T-helper 1 cell treated with Interleukin-12 subunit alpha and Interleukin-12 subunit beta and Interleukin-4 antibody, amounts not matched to agents 30 μg/mL and 1 μg/mL, for 36 hours (primary cell): ENCODE data around the gene NPBWR2.
"Not testable (repeated sequence)": the region's sequence is repeated elsewhere in the genome, so short reads cannot be mapped to it uniquely, and the experiment has no call there.

Experiments used
- H3K27ac Mint-ChIP-seq: one replicate; pipeline ENCODE4 v1.8.0; 2021; ENCODE audit warnings: mild to moderate bottlenecking, mixed read lengths
- H3K27me3 Mint-ChIP-seq: one replicate; pipeline ENCODE4 v1.8.0; 2021; ENCODE audit warnings: low read depth, mixed read lengths
- H3K36me3 Mint-ChIP-seq: one replicate; pipeline ENCODE4 v1.8.0; 2021; ENCODE audit warnings: low read depth, mixed read lengths
- H3K4me1 Mint-ChIP-seq: one replicate; pipeline ENCODE4 v1.8.0; 2021; ENCODE audit warnings: low read depth, mixed read lengths
- H3K4me3 Mint-ChIP-seq: one replicate; pipeline ENCODE4 v1.8.0; 2021; ENCODE audit warnings: mild to moderate bottlenecking, moderate library complexity, mixed read lengths
- H3K9me3 Mint-ChIP-seq: one replicate; pipeline ENCODE4 v1.8.0; 2021; ENCODE audit warnings: mixed read lengths

Gene NPBWR2

GRCh38 chr20:64095455-64095854 is 11.9 kb downstream of the NPBWR2 start:
- Mint-ChIP-seq H3K27me3 (no peaks in the 10 kb centered on the region), H3K4me3 (no peak overlapping the region), H3K4me1 (peaks cover 1% of the 10 kb centered on the region), H3K36me3 (no peaks in the 10 kb centered on the region), H3K27ac (no peak overlapping the region), H3K9me3 (peaks cover 5% of the 10 kb centered on the region)

- H3K9me3 Mint-ChIP-seq: peaks cover 5% of the 10 kb centered on the region
- peaks cover 1% of the 10 kb centered on the region for H3K4me1 Mint-ChIP-seq
- no peaks in the 10 kb centered on the region for H3K36me3 Mint-ChIP-seq
- H3K27me3 Mint-ChIP-seq: peaks cover 10% of the 10 kb centered on the region
- H3K27ac Mint-ChIP-seq: no peak overlapping the region
- H3K4me3 Mint-ChIP-seq: no peak overlapping the region
Measured at GRCh38 chr20:64093013-64093503, 14.3 kb downstream of the NPBWR2 start.

- Mint-ChIP-seq H3K4me3 (no peak overlapping the region), H3K36me3 (no peaks in the 10 kb centered on the region), H3K27me3 (peaks cover 10% of the 10 kb centered on the region), H3K9me3 (peaks cover 5% of the 10 kb centered on the region), H3K4me1 (peaks cover 1% of the 10 kb centered on the region), H3K27ac (no peak overlapping the region)
Measured at GRCh38 chr20:64092258-64093012, 14.9 kb downstream of the NPBWR2 start.

- Mint-ChIP-seq H3K36me3 (no peaks in the 10 kb centered on the region), H3K4me1 (peaks cover 1% of the 10 kb centered on the region), H3K27ac (no peak overlapping the region), H3K9me3 (peaks cover 2% of the 10 kb centered on the region), H3K4me3 (no peak overlapping the region), H3K27me3 (peaks cover 11% of the 10 kb centered on the region)
Measured at GRCh38 chr20:64091770-64092169, 15.6 kb downstream of the NPBWR2 start.

- Mint-ChIP-seq H3K4me1 (peaks cover 1% of the 10 kb centered on the region), H3K36me3 (no peaks in the 10 kb centered on the region), H3K27ac (no peak overlapping the region), H3K4me3 (no peak overlapping the region), H3K27me3 (peaks cover 15% of the 10 kb centered on the region), H3K9me3 (no peaks in the 10 kb centered on the region)
Measured at GRCh38 chr20:64091340-64091739, 16.0 kb downstream of the NPBWR2 start.

GRCh38 chr20:64090165-64090564 is 17.2 kb downstream of the NPBWR2 start:
- H3K9me3 Mint-ChIP-seq: no peaks in the 10 kb centered on the region

GRCh38 chr20:64088586-64088985 is 18.8 kb downstream of the NPBWR2 start:
- H3K27me3 Mint-ChIP-seq: peaks cover 37% of the 10 kb centered on the region
- not testable (repeated sequence) for H3K9me3 Mint-ChIP-seq, H3K4me3 Mint-ChIP-seq

More at GRCh38 chr20:64090165-64090564, 17.2 kb downstream of the NPBWR2 start:
- no peaks in the 10 kb centered on the region for H3K36me3 Mint-ChIP-seq
- no peak overlapping the region for H3K27ac Mint-ChIP-seq
- H3K27me3 Mint-ChIP-seq: peaks cover 27% of the 10 kb centered on the region
- H3K4me1 Mint-ChIP-seq: peaks cover 1% of the 10 kb centered on the region
- no peak overlapping the region for H3K4me3 Mint-ChIP-seq

GRCh38 chr20:64087226-64087825 is 20.0 kb downstream of the NPBWR2 start:
- not testable (repeated sequence) for H3K27ac Mint-ChIP-seq, H3K4me1 Mint-ChIP-seq, H3K9me3 Mint-ChIP-seq, H3K36me3 Mint-ChIP-seq, H3K4me3 Mint-ChIP-seq
- peaks cover 37% of the 10 kb centered on the region for H3K27me3 Mint-ChIP-seq

More at GRCh38 chr20:64088586-64088985, 18.8 kb downstream of the NPBWR2 start:
- H3K36me3 Mint-ChIP-seq, H3K27ac Mint-ChIP-seq, H3K4me1 Mint-ChIP-seq: not testable (repeated sequence)

GRCh38 chr20:64086801-64087200 is 20.6 kb downstream of the NPBWR2 start:
- Mint-ChIP-seq H3K36me3 (no peaks in the 10 kb centered on the region), H3K27me3 (peaks cover 41% of the 10 kb centered on the region), H3K9me3 (no peaks in the 10 kb centered on the region), H3K4me3 (no peak overlapping the region), H3K4me1 (peaks cover 6% of the 10 kb centered on the region), H3K27ac (no peak overlapping the region)

GRCh38 chr20:64084685-64085152 is 22.6 kb downstream of the NPBWR2 start:
- peaks cover 12% of the 10 kb centered on the region for H3K4me1 Mint-ChIP-seq
- peak overlapping the region; percentile 19 for H3K27ac Mint-ChIP-seq

GRCh38 chr20:64083804-64084684 is 23.3 kb downstream of the NPBWR2 start, which contains the start of gene LKAAEAR1:
Gene LKAAEAR1, minus strand, starts transcription at chr20:64084398. Its CDS starts 179 bp downstream, at chr20:64084219.
- peak within 1 kb of the TSS; percentile 19 for H3K27ac Mint-ChIP-seq

More at GRCh38 chr20:64084685-64085152, 22.6 kb downstream of the NPBWR2 start:
- H3K9me3 Mint-ChIP-seq: no peaks in the 10 kb centered on the region
- H3K36me3 Mint-ChIP-seq: no peaks in the 10 kb centered on the region
- peak overlapping the region; percentile 78 for H3K4me3 Mint-ChIP-seq
- peaks cover 44% of the 10 kb centered on the region for H3K27me3 Mint-ChIP-seq

GRCh38 chr20:64083378-64083803 is 24.0 kb downstream of the NPBWR2 start:
- Mint-ChIP-seq H3K36me3 (peaks cover 2% of the 10 kb centered on the region), H3K9me3 (no peaks in the 10 kb centered on the region), H3K4me3 (peak overlapping the region; percentile 71), H3K27ac (no peak overlapping the region), H3K27me3 (peaks cover 37% of the 10 kb centered on the region), H3K4me1 (peaks cover 13% of the 10 kb centered on the region)

More at GRCh38 chr20:64083804-64084684, 23.3 kb downstream of the NPBWR2 start, which contains the start of gene LKAAEAR1:
- Mint-ChIP-seq H3K9me3 (no peaks in the 10 kb centered on the region), H3K27me3 (peaks cover 44% of the 10 kb centered on the region), H3K36me3 (peaks cover 1% of the 10 kb centered on the region), H3K4me1 (peaks cover 13% of the 10 kb centered on the region), H3K4me3 (peak within 1 kb of the TSS; percentile 78)

- H3K27ac Mint-ChIP-seq: no peak overlapping the region
- H3K27me3 Mint-ChIP-seq: peaks cover 34% of the 10 kb centered on the region
- H3K4me1 Mint-ChIP-seq: peaks cover 14% of the 10 kb centered on the region
Measured at GRCh38 chr20:64082820-64083377, 24.5 kb downstream of the NPBWR2 start.

More at GRCh38 chr20:64082820-64083377, 24.5 kb downstream of the NPBWR2 start:
- Mint-ChIP-seq H3K9me3 (no peaks in the 10 kb centered on the region), H3K36me3 (peaks cover 2% of the 10 kb centered on the region), H3K4me3 (peak overlapping the region; percentile 71)
